GM23338 (cell line): ENCODE measurements around the gene ANTKMT. TPM values are rescaled to one million over a fixed set of nuclear protein-coding genes. Genes with fewer than 3 reads are reported as not detected.

Experiments
- ATAC-seq: fragments of 200-7000 bp; cut with Tn5 transposase; 3 replicates; pipeline ENCODE4 v1.9.1; 2020
- DNase-seq: peaks from one replicate; pipeline ENCODE4 v3.0.0-alpha.2; 2015; ENCODE audit warnings: low spot score
- H2AFZ ChIP-seq: fragments of 200-600 bp; sonication (generic); 2 replicates; pipeline ENCODE4 v1.8.0; 2016; ENCODE audit warnings: antibody characterized with exemption, mild to moderate bottlenecking, moderate library complexity
- H3F3A ChIP-seq: fragments of 200-600 bp; sonication (generic); replicated peaks from 2 replicates; pipeline ENCODE4 v1.8.0; 2017; ENCODE audit warnings: antibody characterized with exemption, mixed run types, low read depth
- H3K27ac ChIP-seq: fragments of 200-600 bp; sonication (generic); 2 replicates; pipeline ENCODE4 v1.6.1; 2016; ENCODE audit warnings: low read depth
- H3K27me3 ChIP-seq: fragments of 200-600 bp; sonication (generic); 2 replicates; pipeline ENCODE4 v1.8.0; 2016; ENCODE audit warnings: mild to moderate bottlenecking, mixed run types, moderate library complexity; ENCODE audit not compliant: insufficient read depth
- H3K36me3 ChIP-seq: fragments of 200-600 bp; sonication (generic); 2 replicates; pipeline ENCODE4 v1.8.0; 2016; ENCODE audit warnings: mild to moderate bottlenecking; ENCODE audit not compliant: insufficient read depth
- H3K4me1 ChIP-seq: fragments of 200-600 bp; sonication (generic); 2 replicates; pipeline ENCODE4 v1.8.0; 2016; ENCODE audit warnings: mild to moderate bottlenecking, moderate library complexity; ENCODE audit not compliant: insufficient read depth
- H3K4me2 ChIP-seq: fragments of 200-600 bp; sonication (generic); 2 replicates; pipeline ENCODE4 v1.7.1; 2017; ENCODE audit warnings: mixed run types
- H3K4me3 ChIP-seq: fragments of 200-600 bp; sonication (generic); 2 replicates; pipeline ENCODE4 v1.6.1; 2016; ENCODE audit warnings: mixed run types
- H3K79me2 ChIP-seq: fragments of 200-600 bp; sonication (generic); replicated peaks from 2 replicates; pipeline ENCODE4 v1.8.0; 2017; ENCODE audit warnings: mild to moderate bottlenecking; ENCODE audit not compliant: insufficient read depth
- H3K9me2 ChIP-seq: fragments of 200-600 bp; sonication (generic); 2 replicates; pipeline ENCODE4 v1.8.0; 2017; ENCODE audit not compliant: insufficient read depth
- H4K20me1 ChIP-seq: fragments of 200-600 bp; sonication (generic); replicated peaks from 2 replicates; pipeline ENCODE4 v1.8.0; 2017; ENCODE audit warnings: mild to moderate bottlenecking; ENCODE audit not compliant: insufficient read depth
- H3K27ac Mint-ChIP-seq: 2 replicates; pipeline ENCODE4 v1.8.0; 2020; ENCODE audit warnings: inconsistent platforms, mild to moderate bottlenecking, moderate library complexity, mixed read lengths
- H3K27me3 Mint-ChIP-seq: 3 replicates; pipeline ENCODE4 v1.8.0; 2022; ENCODE audit warnings: low read depth, mild to moderate bottlenecking, moderate library complexity, mixed read lengths, inconsistent platforms; ENCODE audit not compliant: insufficient read depth, poor library complexity
- H3K36me3 Mint-ChIP-seq: 3 replicates; pipeline ENCODE4 v1.8.0; 2021; ENCODE audit warnings: low read depth, mild to moderate bottlenecking, inconsistent platforms, moderate library complexity, mixed read lengths
- H3K4me1 Mint-ChIP-seq: 3 replicates; pipeline ENCODE4 v1.8.0; 2020; ENCODE audit warnings: mild to moderate bottlenecking, inconsistent platforms, mixed read lengths
- H3K4me3 Mint-ChIP-seq: 3 replicates; pipeline ENCODE4 v1.8.0; 2021; ENCODE audit warnings: moderate library complexity, mild to moderate bottlenecking, inconsistent platforms, mixed read lengths
- H3K9me3 Mint-ChIP-seq: 3 replicates; pipeline ENCODE4 v1.8.0; 2020; ENCODE audit warnings: moderate library complexity, mild to moderate bottlenecking, inconsistent platforms, mixed read lengths
- CTCF ChIP-seq, 2 experiments: fragments of 200-600 bp in 1 of 2; sonication (generic) in 1 of 2; conservative IDR thresholded peaks; 2 replicates each; pipeline versions ENCODE4 v1.5.1 to v1.6.1; 2016 to 2017; ENCODE audit warnings: antibody characterized with exemption in 2 of 2, low read depth in 2 of 2, mild to moderate bottlenecking in 2 of 2, moderate library complexity in 1 of 2
- ETS1 ChIP-seq: IDR thresholded peaks from 2 replicates; pipeline ENCODE4 v1.6.1; 2016; ENCODE audit warnings: antibody characterized with exemption
- EZH2 ChIP-seq: fragments of 200-600 bp; sonication (generic); IDR thresholded peaks from one replicate; pipeline ENCODE4 v1.8.0; 2017; ENCODE audit warnings: antibody characterized with exemption, mild to moderate bottlenecking, low read depth; ENCODE audit not compliant: unreplicated experiment
- JUNB ChIP-seq: IDR thresholded peaks from one replicate; pipeline ENCODE4 v1.6.1; 2016; ENCODE audit warnings: antibody characterized with exemption; ENCODE audit not compliant: unreplicated experiment
- NANOG ChIP-seq: IDR thresholded peaks from 2 replicates; pipeline ENCODE4 v1.6.1; 2016; ENCODE audit warnings: antibody characterized with exemption, borderline replicate concordance
- REST ChIP-seq: IDR thresholded peaks from one replicate; pipeline ENCODE4 v1.6.1; 2018; ENCODE audit warnings: antibody characterized with exemption; ENCODE audit not compliant: unreplicated experiment
- ZNF331 ChIP-seq: fragments of 250-450 bp; sonication (Bioruptor Pico); IDR thresholded peaks from 2 replicates; pipeline ENCODE4 v1.5.0; 2020; ENCODE audit warnings: low read depth, mild to moderate bottlenecking, moderate library complexity
- polyA plus RNA-seq: library from polyadenylated mRNA; unstranded; fragments of >200 nt; fragmentation: Nextera tagmentation; extraction: Ambion mirVana; gene quantifications from 2 replicates; pipeline ENCODE4 v1.2.1, GENCODE V29; 2016
- total RNA-seq: library from RNA; depleted of rRNA; stranded (reverse); fragments of >200 nt; shearing (Covaris generic); gene quantifications from 2 replicates; pipeline ENCODE4 v1.2.3, GENCODE V29; 2014

Gene ANTKMT
- total and polyA plus RNA-seq, 2 experiments from 2014 or later = 23.8 to 37.2 TPM

- H3K27ac ChIP-seq = no peak overlapping the region
- H3K79me2 ChIP-seq = no peaks in the 10 kb centered on the region
- H3K36me3 ChIP-seq = no peaks in the 10 kb centered on the region
- ATAC-seq (no peak), DNase-seq (no peak)
- H3K4me2 ChIP-seq = no peak overlapping the region
- no peaks in the 10 kb centered on the region for H3K9me2 ChIP-seq
- no peak overlapping the region for H3K4me3 Mint-ChIP-seq
- H3K4me1 ChIP-seq = peaks cover 8% of the 10 kb centered on the region; the same call in 1 of the 2 replicates
- peaks cover 19% of the 10 kb centered on the region; the same call in 1 of the 2 replicates for H3K27me3 ChIP-seq
- TF ChIP-seq NANOG (no peak), ZNF331 (CRISPR knock-in tag) (no peak), ETS1 (no peak), REST (no peak), CTCF (conservative IDR thresholded peaks at IDR 0.05; ENCODE audit: low read depth in 2 of 2) (no peak), JUNB (no peak), EZH2 (no peak)
- peaks cover 22% of the 10 kb centered on the region for H3K27me3 Mint-ChIP-seq
- H3F3A ChIP-seq = peaks cover 12% of the 10 kb centered on the region
- H3K9me3 Mint-ChIP-seq = no peaks in the 10 kb centered on the region
- H3K4me3 ChIP-seq = no peak overlapping the region
- H3K36me3 Mint-ChIP-seq = no peaks in the 10 kb centered on the region
- no peak overlapping the region for H3K27ac Mint-ChIP-seq
- H4K20me1 ChIP-seq = no peaks in the 10 kb centered on the region
- H2AFZ ChIP-seq = no peak overlapping the region
- peaks cover 9% of the 10 kb centered on the region; the same call in 2 of the 3 replicates for H3K4me1 Mint-ChIP-seq
Observed at GRCh38 chr16:723695-724094, 2.7 kb downstream of the ANTKMT start.
